Karpas-422 (cell line): ENCODE measurements around the gene NARS2. TPM values are rescaled to one million over a fixed set of nuclear protein-coding genes. Genes with fewer than 3 reads are reported as not detected.
"Not testable (repeated sequence)": the region's sequence is repeated elsewhere in the genome, so short reads cannot be mapped to it uniquely, and the experiment has no call there.

Experiments used
- DNase-seq: peaks from one replicate; pipeline ENCODE4 v3.0.0-alpha.2; 2015
- H2AFZ ChIP-seq: fragments of 200-600 bp; sonication (generic); 2 replicates; pipeline ENCODE4 v1.6.1; 2014; ENCODE audit warnings: antibody characterized with exemption, low read length, mixed read lengths
- H3K27ac ChIP-seq: fragments of 200-600 bp; sonication (generic); 2 replicates; pipeline ENCODE4 v1.5.1; 2014; ENCODE audit warnings: mild to moderate bottlenecking, low read length, moderate library complexity
- H3K27me3 ChIP-seq: fragments of 200-600 bp; sonication (generic); 2 replicates; pipeline ENCODE4 v1.6.1; 2014; ENCODE audit warnings: low read length, mixed read lengths
- H3K36me3 ChIP-seq: fragments of 200-600 bp; sonication (generic); 2 replicates; pipeline ENCODE4 v1.6.1; 2014; ENCODE audit warnings: low read length, mixed read lengths; ENCODE audit not compliant: insufficient read depth
- H3K4me1 ChIP-seq: fragments of 200-600 bp; sonication (generic); 2 replicates; pipeline ENCODE4 v1.6.1; 2014; ENCODE audit warnings: mild to moderate bottlenecking, low read length, mixed read lengths
- H3K4me2 ChIP-seq: fragments of 200-600 bp; sonication (generic); 2 replicates; pipeline ENCODE4 v1.6.1; 2014; ENCODE audit warnings: low read length, low read depth, mild to moderate bottlenecking; ENCODE audit not compliant: poor library complexity, severe bottlenecking
- H3K4me3 ChIP-seq: fragments of 200-600 bp; sonication (generic); 2 replicates; pipeline ENCODE4 v1.5.1; 2014; ENCODE audit warnings: mild to moderate bottlenecking, antibody characterized with exemption, low read length, mixed read lengths
- H3K79me2 ChIP-seq: fragments of 200-600 bp; sonication (generic); 2 replicates; pipeline ENCODE4 v1.6.1; 2014; ENCODE audit warnings: mild to moderate bottlenecking, low read length, mixed read lengths
- H3K9ac ChIP-seq: fragments of 200-600 bp; sonication (generic); 2 replicates; pipeline ENCODE4 v1.6.0; 2014; ENCODE audit warnings: low read length
- H3K9me2 ChIP-seq: fragments of 200-600 bp; sonication (generic), shearing (Covaris generic); replicated peaks from 2 replicates; pipeline ENCODE4 v1.6.0; 2014; ENCODE audit warnings: mild to moderate bottlenecking, low read length, moderate library complexity; ENCODE audit not compliant: insufficient read depth
- H3K9me3 ChIP-seq: fragments of 300-700, 200-600 bp; sonication (generic); 2 replicates; pipeline ENCODE4 v1.6.1; 2014; ENCODE audit warnings: low read length, mixed read lengths
- H4K20me1 ChIP-seq: fragments of 200-600 bp; sonication (generic); 2 replicates; pipeline ENCODE4 v1.6.1; 2014; ENCODE audit warnings: mild to moderate bottlenecking, antibody characterized with exemption, low read length, low read depth; ENCODE audit not compliant: insufficient read depth
- total RNA-seq: library from RNA; depleted of rRNA; stranded (reverse); fragments of >200 nt; shearing (Covaris generic); gene quantifications from 2 replicates; pipeline ENCODE4 v1.2.3, GENCODE V29; 2014; ENCODE audit warnings: low replicate concordance

NARS2 gene
- total RNA-seq, 1 experiment from 2014 or later: 33.3 TPM

GRCh38 chr11:78560153-78560552 lies 14.5 kb downstream of the NARS2 start:
- no peak overlapping the region for H3K4me3 ChIP-seq
- H3K79me2 ChIP-seq: peaks cover 74% of the 10 kb centered on the region
- no peaks in the 10 kb centered on the region for H3K27me3 ChIP-seq
- DNase-seq: no peak
- H3K9me2 ChIP-seq: no peaks in the 10 kb centered on the region
- no peaks in the 10 kb centered on the region for H4K20me1 ChIP-seq
- H3K36me3 ChIP-seq: peaks cover 34% of the 10 kb centered on the region
- no peak overlapping the region for H2AFZ ChIP-seq
- no peak overlapping the region for H3K27ac ChIP-seq
- no peak overlapping the region for H3K9ac ChIP-seq
- no peaks in the 10 kb centered on the region for H3K4me1 ChIP-seq
- no peak overlapping the region for H3K4me2 ChIP-seq
- H3K9me3 ChIP-seq: no peaks in the 10 kb centered on the region

GRCh38 chr11:78557236-78557635 lies 17.4 kb downstream of the NARS2 start:
- Histone ChIP-seq H3K9me2 (no peaks in the 10 kb centered on the region), H2AFZ (no peak overlapping the region), H3K36me3 (peaks cover 35% of the 10 kb centered on the region), H3K27me3 (no peaks in the 10 kb centered on the region), H3K4me2 (no peak overlapping the region), H3K4me1 (no peaks in the 10 kb centered on the region), H3K4me3 (no peak overlapping the region), H3K27ac (no peak overlapping the region), H3K9ac (no peak overlapping the region), H3K79me2 (peaks cover 54% of the 10 kb centered on the region), H3K9me3 (no peaks in the 10 kb centered on the region), H4K20me1 (no peaks in the 10 kb centered on the region)
- DNase-seq: no peak

- H3K9ac ChIP-seq: no peak overlapping the region
- no peaks in the 10 kb centered on the region for H3K9me3 ChIP-seq
- no peak overlapping the region for H2AFZ ChIP-seq
- no peak overlapping the region for H3K27ac ChIP-seq
- no peaks in the 10 kb centered on the region for H3K9me2 ChIP-seq
- DNase-seq: no peak
- H3K4me1 ChIP-seq: no peaks in the 10 kb centered on the region
- H3K4me3 ChIP-seq: no peak overlapping the region
- H3K27me3 ChIP-seq: no peaks in the 10 kb centered on the region
- H3K4me2 ChIP-seq: no peak overlapping the region
- no peaks in the 10 kb centered on the region for H4K20me1 ChIP-seq
- H3K79me2 ChIP-seq: peaks cover 49% of the 10 kb centered on the region
- H3K36me3 ChIP-seq: peaks cover 34% of the 10 kb centered on the region
These were observed 19.1 kb downstream of the NARS2 start for GRCh38 chr11:78555592-78555991.

GRCh38 chr11:78552881-78553280 lies 21.8 kb downstream of the NARS2 start:
- Histone ChIP-seq H3K4me3 (no peak overlapping the region), H3K9ac (no peak overlapping the region), H2AFZ (no peak overlapping the region), H3K9me3 (no peaks in the 10 kb centered on the region), H3K9me2 (no peaks in the 10 kb centered on the region), H3K27me3 (no peaks in the 10 kb centered on the region), H3K27ac (no peak overlapping the region), H3K4me2 (no peak overlapping the region), H3K36me3 (peaks cover 14% of the 10 kb centered on the region), H3K4me1 (peaks cover 13% of the 10 kb centered on the region), H4K20me1 (no peaks in the 10 kb centered on the region), H3K79me2 (peaks cover 55% of the 10 kb centered on the region)
- DNase-seq: no peak

- DNase-seq, H3K4me2 ChIP-seq, H2AFZ ChIP-seq, H3K9me2 ChIP-seq, H3K4me3 ChIP-seq, H3K27me3 ChIP-seq, H4K20me1 ChIP-seq, H3K9ac ChIP-seq, H3K9me3 ChIP-seq, H3K27ac ChIP-seq: not testable (repeated sequence)
- peaks cover 13% of the 10 kb centered on the region; the same call in 1 of the 2 replicates for H3K36me3 ChIP-seq
- peaks cover 13% of the 10 kb centered on the region for H3K4me1 ChIP-seq
- peaks cover 61% of the 10 kb centered on the region for H3K79me2 ChIP-seq
These were observed 22.5 kb downstream of the NARS2 start for GRCh38 chr11:78552139-78552538.

GRCh38 chr11:78551066-78551465 lies 23.6 kb downstream of the NARS2 start:
- no peaks in the 10 kb centered on the region for H3K27me3 ChIP-seq
- no peaks in the 10 kb centered on the region for H4K20me1 ChIP-seq
- peaks cover 67% of the 10 kb centered on the region for H3K79me2 ChIP-seq
- DNase-seq: no peak
- peaks cover 13% of the 10 kb centered on the region for H3K4me1 ChIP-seq
- no peak overlapping the region for H3K4me2 ChIP-seq
- no peak overlapping the region for H2AFZ ChIP-seq
- H3K9ac ChIP-seq: no peak overlapping the region
- H3K4me3 ChIP-seq: no peak overlapping the region
- peaks cover 11% of the 10 kb centered on the region; the same call in 1 of the 2 replicates for H3K36me3 ChIP-seq
- H3K27ac ChIP-seq: no peak overlapping the region
- no peaks in the 10 kb centered on the region for H3K9me2 ChIP-seq
- no peaks in the 10 kb centered on the region for H3K9me3 ChIP-seq

- peaks cover 71% of the 10 kb centered on the region for H3K79me2 ChIP-seq
- DNase-seq: no peak
- H3K36me3 ChIP-seq: 0 out of 2 replicates have a peak, but pooled peaks cover 3% of the 10 kb centered on the region
- no peaks in the 10 kb centered on the region for H4K20me1 ChIP-seq
- no peak overlapping the region for H3K27ac ChIP-seq
- H3K27me3 ChIP-seq: no peaks in the 10 kb centered on the region
- no peak overlapping the region for H3K9ac ChIP-seq
- H3K4me2 ChIP-seq: no peak overlapping the region
- no peak overlapping the region for H3K4me3 ChIP-seq
- no peaks in the 10 kb centered on the region for H3K9me3 ChIP-seq
- H3K9me2 ChIP-seq: no peaks in the 10 kb centered on the region
- H3K4me1 ChIP-seq: peaks cover 23% of the 10 kb centered on the region
- H2AFZ ChIP-seq: no peak overlapping the region
These were observed 24.8 kb downstream of the NARS2 start for GRCh38 chr11:78549624-78550409.

GRCh38 chr11:78548911-78549590 lies 25.6 kb downstream of the NARS2 start:
- DNase-seq: no peak
- peaks cover 25% of the 10 kb centered on the region for H3K4me1 ChIP-seq
- H4K20me1 ChIP-seq: no peaks in the 10 kb centered on the region
- no peak overlapping the region; the same call in 1 of the 2 replicates for H3K9ac ChIP-seq
- peak overlapping the region; percentile 8 for H3K4me2 ChIP-seq
- peaks cover 74% of the 10 kb centered on the region for H3K79me2 ChIP-seq
- H2AFZ ChIP-seq: no peak overlapping the region
- H3K27me3 ChIP-seq: no peaks in the 10 kb centered on the region
- no peaks in the 10 kb centered on the region for H3K36me3 ChIP-seq
- no peaks in the 10 kb centered on the region for H3K9me3 ChIP-seq
- peak overlapping the region; percentile 32; the same call in 1 of the 2 replicates for H3K27ac ChIP-seq
- H3K9me2 ChIP-seq: no peaks in the 10 kb centered on the region
- no peak overlapping the region for H3K4me3 ChIP-seq
